MM.1S (cell line): Measurements from ENCODE around the gene SP1.
A peak's percentile ranks its signal among the peaks of the same experiment; 100 is the strongest.

Source experiments
- DNase-seq: peaks from one replicate; pipeline ENCODE4 v3.0.0-alpha.2; 2015
- H2AFZ ChIP-seq: fragments of 300-600 bp; sonication (generic); 2 replicates; pipeline ENCODE4 v1.6.0; 2016; ENCODE audit warnings: antibody characterized with exemption, low read length
- H3F3A ChIP-seq: fragments of 300-600 bp; sonication (generic); 2 replicates; pipeline ENCODE4 v1.6.1; 2016; ENCODE audit warnings: mild to moderate bottlenecking, antibody characterized with exemption, low read length, moderate library complexity, mixed read lengths; ENCODE audit not compliant: insufficient read depth
- H3K27ac ChIP-seq: fragments of 300-600 bp; sonication (generic); 2 replicates; pipeline ENCODE4 v1.5.1; 2016; ENCODE audit warnings: mild to moderate bottlenecking, low read length
- H3K27me3 ChIP-seq: fragments of 300-600 bp; sonication (generic); replicated peaks from 2 replicates; pipeline ENCODE4 v1.6.0; 2016; ENCODE audit warnings: low read length; ENCODE audit not compliant: insufficient read depth
- H3K36me3 ChIP-seq: fragments of 300-600 bp; sonication (generic); replicated peaks from 2 replicates; pipeline ENCODE4 v1.6.1; 2016; ENCODE audit warnings: mild to moderate bottlenecking, low read length, mixed read lengths; ENCODE audit not compliant: insufficient read depth
- H3K4me1 ChIP-seq: fragments of 300-600 bp; sonication (generic); 2 replicates; pipeline ENCODE4 v1.6.1; 2016; ENCODE audit warnings: low read length, mixed read lengths
- H3K4me2 ChIP-seq: fragments of 300-600 bp; sonication (generic); 2 replicates; pipeline ENCODE4 v1.6.0; 2016; ENCODE audit warnings: low read depth, low read length
- H3K4me3 ChIP-seq: fragments of 300-600 bp; sonication (generic); 2 replicates; pipeline ENCODE4 v1.5.1; 2016; ENCODE audit warnings: low read length, mixed read lengths
- H3K79me2 ChIP-seq: fragments of 300-600 bp; sonication (generic); 2 replicates; pipeline ENCODE4 v1.6.1; 2016; ENCODE audit warnings: mixed run types, low read length, mixed read lengths
- H3K9ac ChIP-seq: fragments of 300-600 bp; sonication (generic); 2 replicates; pipeline ENCODE4 v1.6.1; 2016; ENCODE audit warnings: low read length, mixed read lengths
- H3K9me2 ChIP-seq: fragments of 300-600 bp; sonication (generic); replicated peaks from 2 replicates; pipeline ENCODE4 v1.6.1; 2016; ENCODE audit warnings: mild to moderate bottlenecking, low read length, mixed read lengths; ENCODE audit not compliant: insufficient read depth
- H3K9me3 ChIP-seq: fragments of 300-600 bp; sonication (generic); replicated peaks from 2 replicates; pipeline ENCODE4 v1.6.1; 2016; ENCODE audit warnings: mild to moderate bottlenecking, low read length, mixed read lengths; ENCODE audit not compliant: insufficient read depth
- H4K20me1 ChIP-seq: fragments of 300-600 bp; sonication (generic); 2 replicates; pipeline ENCODE4 v1.6.1; 2016; ENCODE audit warnings: mild to moderate bottlenecking, low read length, moderate library complexity, mixed read lengths; ENCODE audit not compliant: insufficient read depth
- EZH2 ChIP-seq: fragments of 300-600 bp; sonication (generic); optimal IDR thresholded peaks from 2 replicates; pipeline ENCODE3; 2017; ENCODE audit warnings: low read depth, mild to moderate bottlenecking, antibody characterized with exemption, low read length, mixed read lengths
- EZH2phosphoT487 ChIP-seq: fragments of 300-600 bp; sonication (generic); IDR thresholded peaks from 2 replicates; pipeline ENCODE4 v1.6.1; 2018; ENCODE audit warnings: antibody characterized with exemption, low read length
- TF ChIP-seq, protein P1 (sequence below): fragments of 300-600 bp; sonication (generic); IDR thresholded peaks from 2 replicates; pipeline ENCODE4 v1.5.1; 2016; ENCODE audit warnings: antibody characterized with exemption, low read length, mixed read lengths

SP1 gene

DNA sequence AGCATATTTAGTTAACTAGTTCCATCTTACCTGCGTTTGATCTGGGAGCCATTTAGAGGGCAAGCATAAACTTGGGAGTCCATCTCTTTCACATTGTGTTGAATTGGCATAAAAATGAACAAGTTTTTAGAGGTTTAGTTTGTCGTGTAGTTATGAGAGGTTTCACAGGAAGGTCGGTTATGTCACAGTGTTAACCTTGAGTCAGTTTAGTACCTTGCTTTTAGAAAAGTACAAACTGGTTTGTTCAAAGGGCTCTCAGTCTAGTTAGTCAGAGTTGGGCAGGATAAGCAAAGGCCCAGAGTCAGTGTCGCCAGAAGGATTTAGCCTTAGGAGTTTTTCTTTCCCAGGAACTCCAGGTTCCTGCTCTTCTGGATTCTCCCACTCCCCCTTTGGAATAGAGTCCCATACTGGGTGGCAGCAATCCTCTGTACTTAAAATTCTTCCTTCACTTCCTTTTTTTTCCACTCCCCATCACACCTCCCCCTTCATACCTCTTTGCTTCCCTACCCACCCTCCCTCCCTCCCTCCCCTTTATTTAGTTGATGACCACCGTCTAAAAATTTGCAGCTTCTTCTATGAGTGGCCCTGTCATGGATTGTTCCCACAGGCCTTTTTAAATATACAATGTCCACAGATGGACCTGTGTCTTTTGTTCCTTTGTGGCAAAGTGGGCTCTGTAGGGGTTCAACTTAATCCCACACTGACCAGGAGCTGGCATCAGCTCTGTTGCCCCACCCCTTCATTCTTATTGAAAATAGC, 84.0 kb downstream of the SP1 start:
- no peaks in the 10 kb centered on the region for H3K27me3 ChIP-seq
- no peaks in the 10 kb centered on the region for H3K9me3 ChIP-seq
- no peak overlapping the region for H2AFZ ChIP-seq
- peak overlapping the region; percentile 45; the same call in 1 of the 2 replicates for H3K4me3 ChIP-seq
- H3K9me2 ChIP-seq = no peaks in the 10 kb centered on the region
- DNase-seq = peak; percentile 51
- H3K9ac ChIP-seq = peak overlapping the region; percentile 65
- peaks cover 14% of the 10 kb centered on the region for H3K36me3 ChIP-seq
- H3K4me2 ChIP-seq = peak overlapping the region; percentile 76
- H3K27ac ChIP-seq = peak overlapping the region; percentile 94
- peaks cover 88% of the 10 kb centered on the region for H3K4me1 ChIP-seq
- H4K20me1 ChIP-seq = no peaks in the 10 kb centered on the region; the same call in 1 of the 2 replicates
- TF ChIP-seq EZH2phosphoT487 (no peak), EZH2 (no peak)
- TF ChIP-seq, protein P1, sequence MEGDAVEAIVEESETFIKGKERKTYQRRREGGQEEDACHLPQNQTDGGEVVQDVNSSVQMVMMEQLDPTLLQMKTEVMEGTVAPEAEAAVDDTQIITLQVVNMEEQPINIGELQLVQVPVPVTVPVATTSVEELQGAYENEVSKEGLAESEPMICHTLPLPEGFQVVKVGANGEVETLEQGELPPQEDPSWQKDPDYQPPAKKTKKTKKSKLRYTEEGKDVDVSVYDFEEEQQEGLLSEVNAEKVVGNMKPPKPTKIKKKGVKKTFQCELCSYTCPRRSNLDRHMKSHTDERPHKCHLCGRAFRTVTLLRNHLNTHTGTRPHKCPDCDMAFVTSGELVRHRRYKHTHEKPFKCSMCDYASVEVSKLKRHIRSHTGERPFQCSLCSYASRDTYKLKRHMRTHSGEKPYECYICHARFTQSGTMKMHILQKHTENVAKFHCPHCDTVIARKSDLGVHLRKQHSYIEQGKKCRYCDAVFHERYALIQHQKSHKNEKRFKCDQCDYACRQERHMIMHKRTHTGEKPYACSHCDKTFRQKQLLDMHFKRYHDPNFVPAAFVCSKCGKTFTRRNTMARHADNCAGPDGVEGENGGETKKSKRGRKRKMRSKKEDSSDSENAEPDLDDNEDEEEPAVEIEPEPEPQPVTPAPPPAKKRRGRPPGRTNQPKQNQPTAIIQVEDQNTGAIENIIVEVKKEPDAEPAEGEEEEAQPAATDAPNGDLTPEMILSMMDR = no peak
- peaks cover 100% of the 10 kb centered on the region for H3K79me2 ChIP-seq
- H3F3A ChIP-seq = peaks cover 99% of the 10 kb centered on the region

DNA sequence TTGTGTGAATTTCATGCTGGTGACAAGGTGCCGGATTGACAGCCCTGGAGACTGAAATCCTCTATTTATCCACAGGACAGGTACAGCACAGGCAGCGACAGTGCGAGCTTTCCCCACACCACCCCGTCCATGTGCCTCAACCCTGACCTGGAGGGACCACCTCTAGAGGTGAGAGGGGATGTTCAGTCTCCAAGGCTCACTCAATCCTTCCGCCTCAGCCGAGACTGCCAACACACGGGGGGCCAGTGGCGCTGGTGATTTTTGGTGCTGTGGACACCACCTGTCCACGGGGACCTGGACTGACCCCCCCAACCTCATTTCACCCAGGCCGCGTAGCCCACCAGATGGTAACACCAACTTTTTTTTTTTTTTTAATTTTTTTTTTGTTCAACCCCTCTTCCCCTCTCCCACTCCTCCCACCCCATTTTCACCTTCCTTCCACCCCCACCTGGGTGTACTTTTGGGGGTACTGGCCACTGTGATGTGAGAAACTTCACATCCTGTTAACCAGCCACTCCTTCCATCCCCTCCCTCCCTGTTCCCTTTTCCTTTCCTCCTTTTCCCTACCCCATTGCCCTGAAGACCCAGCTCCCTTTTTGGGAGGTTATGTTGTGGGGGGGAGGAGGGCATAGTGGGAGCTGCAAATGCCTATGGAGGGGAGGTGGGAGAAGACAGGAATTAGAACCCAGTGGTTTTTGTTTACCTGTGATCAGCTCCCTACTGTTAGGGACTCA, 84.9 kb downstream of the SP1 start:
- Histone ChIP-seq H4K20me1 (no peaks in the 10 kb centered on the region; the same call in 1 of the 2 replicates), H2AFZ (no peak overlapping the region), H3K9me3 (no peaks in the 10 kb centered on the region), H3K36me3 (peaks cover 14% of the 10 kb centered on the region), H3K4me3 (peak overlapping the region; percentile 13; the same call in 1 of the 2 replicates), H3K9me2 (no peaks in the 10 kb centered on the region), H3K9ac (peak overlapping the region; percentile 58), H3K79me2 (peaks cover 94% of the 10 kb centered on the region), H3K27me3 (no peaks in the 10 kb centered on the region), H3K4me1 (peaks cover 91% of the 10 kb centered on the region), H3K4me2 (peak overlapping the region; percentile 61), H3F3A (peaks cover 99% of the 10 kb centered on the region), H3K27ac (peak overlapping the region; percentile 94)
- TF ChIP-seq EZH2 = no peak
- no peak for TF ChIP-seq EZH2phosphoT487
- TF ChIP-seq, protein P1 = no peak
- peak; percentile 6 for DNase-seq

DNA sequence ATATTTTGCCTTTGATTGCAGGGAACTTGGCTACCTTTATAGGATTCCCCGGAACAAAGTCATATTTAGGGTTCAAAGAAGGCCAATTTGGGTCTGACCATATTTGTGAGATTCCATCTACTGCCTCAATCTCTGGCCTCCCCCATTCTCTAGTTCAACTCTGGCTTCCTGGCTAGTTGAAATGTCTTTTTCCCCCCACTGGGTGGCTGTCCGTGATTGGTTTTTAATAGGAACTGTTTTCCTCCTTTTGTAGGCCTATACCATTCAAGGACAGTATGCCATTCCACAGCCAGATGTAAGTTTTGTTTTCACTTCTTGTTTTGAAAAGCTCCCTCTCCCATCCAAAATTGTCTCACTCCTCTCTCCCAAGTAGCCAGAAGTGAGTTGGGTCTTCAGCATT, 85.7 kb downstream of the SP1 start:
- Histone ChIP-seq H3K79me2 (peaks cover 91% of the 10 kb centered on the region), H3F3A (peaks cover 96% of the 10 kb centered on the region), H3K9me2 (no peaks in the 10 kb centered on the region), H2AFZ (no peak overlapping the region), H3K4me1 (peaks cover 91% of the 10 kb centered on the region), H3K27me3 (no peaks in the 10 kb centered on the region), H3K9me3 (no peaks in the 10 kb centered on the region), H3K27ac (peak overlapping the region; percentile 94), H3K4me3 (peak overlapping the region; percentile 13; the same call in 1 of the 2 replicates), H3K36me3 (peaks cover 14% of the 10 kb centered on the region), H4K20me1 (no peaks in the 10 kb centered on the region; the same call in 1 of the 2 replicates), H3K9ac (peak overlapping the region; percentile 58; the same call in 1 of the 2 replicates), H3K4me2 (peak overlapping the region; percentile 61)
- DNase-seq = peak; percentile 56
- TF ChIP-seq, protein P1 = peak; percentile 42
- TF ChIP-seq EZH2phosphoT487 = no peak
